GM12865 (cell line): Measurements from ENCODE around the gene ATF7.
"Not testable (repeated sequence)": the region's sequence is repeated elsewhere in the genome, so short reads cannot be mapped to it uniquely, and the experiment has no call there.

ENCODE experiments used
- DNase-seq: peaks from one replicate; pipeline ENCODE4 v3.0.0; 2010; ENCODE audit warnings: low read depth
- H3K4me3 ChIP-seq: 2 replicates; pipeline ENCODE4 v1.5.1; 2011; ENCODE audit warnings: mild to moderate bottlenecking, low read depth, low read length, control low read depth
- CTCF ChIP-seq: IDR thresholded peaks from 2 replicates; pipeline ENCODE4 v1.5.1; 2011; ENCODE audit warnings: low read length, control low read depth, low read depth, inconsistent platforms; ENCODE audit not compliant: insufficient read depth; ENCODE audit errors: missing control alignments

Gene ATF7

GRCh38 chr12:53571295-53571694, 54.9 kb downstream of the ATF7 start:
- H3K4me3 ChIP-seq, result no peak overlapping the region
- TF ChIP-seq CTCF, result no peak
- no peak for DNase-seq

DNA sequence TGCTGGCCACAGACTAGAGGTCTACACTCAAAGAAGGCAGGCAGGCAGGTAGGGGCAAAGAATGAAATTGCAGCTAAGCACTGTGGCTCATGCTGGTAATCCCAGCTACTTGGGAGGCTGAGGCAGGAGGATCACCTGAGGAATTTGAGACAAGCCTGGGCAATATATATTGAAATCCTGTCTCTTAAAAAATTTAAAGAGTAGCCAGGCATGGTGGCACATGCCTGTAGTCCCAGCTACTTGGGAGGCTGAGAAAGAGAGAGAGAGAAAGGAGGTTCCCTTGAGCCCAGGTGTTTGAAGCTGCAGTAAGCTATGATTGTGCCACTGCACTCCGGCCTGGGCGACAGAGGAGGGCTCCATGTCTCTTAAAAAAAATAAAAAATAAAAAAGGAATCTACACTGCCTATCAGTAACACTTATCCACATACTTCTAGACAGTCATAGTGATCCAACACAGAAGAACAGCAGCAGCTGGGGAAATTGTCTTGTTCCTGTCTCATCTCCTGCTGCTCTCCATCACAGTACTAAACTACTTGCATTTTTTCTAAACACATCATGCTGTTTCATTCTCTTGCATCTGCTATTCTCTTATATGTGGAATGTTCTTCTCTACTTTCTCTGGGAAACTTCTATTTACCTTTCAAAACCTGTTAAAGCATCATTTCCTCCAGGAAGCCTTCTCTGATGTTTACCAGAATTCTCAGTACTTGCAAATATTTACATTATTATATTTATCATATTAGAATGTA, 57.2 kb downstream of the ATF7 start:
- no peak for TF ChIP-seq CTCF
- DNase-seq, result no peak
- no peak overlapping the region for H3K4me3 ChIP-seq

GRCh38 chr12:53567961-53568808, 58.0 kb downstream of the ATF7 start:
- TF ChIP-seq CTCF, result no peak
- H3K4me3 ChIP-seq, result no peak overlapping the region
- DNase-seq, result no peak

- not testable (repeated sequence) for H3K4me3 ChIP-seq
Observed at GRCh38 chr12:53565376-53565775, 60.8 kb downstream of the ATF7 start.

DNA sequence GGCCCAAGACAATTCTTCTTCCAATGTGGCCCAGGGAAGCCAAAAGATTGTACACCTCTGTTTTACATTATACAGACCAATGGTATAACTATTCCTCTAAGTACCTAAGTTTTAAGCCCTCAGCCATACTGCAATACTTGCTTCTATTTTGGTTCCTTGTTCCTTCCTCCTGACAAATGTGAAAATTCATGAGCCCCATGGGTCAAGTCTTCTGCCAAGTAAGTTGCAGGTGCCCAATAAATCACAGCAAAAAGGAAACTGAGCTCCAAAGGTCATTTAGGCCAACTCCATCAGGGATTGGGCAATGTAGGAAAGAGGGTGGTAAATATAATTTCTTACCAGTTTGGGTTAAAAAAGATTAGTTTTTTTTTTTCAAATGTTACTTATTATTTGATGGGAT, 61.2 kb downstream of the ATF7 start:
- TF ChIP-seq CTCF, result no peak
- no peak for DNase-seq
- no peak overlapping the region for H3K4me3 ChIP-seq

More at GRCh38 chr12:53565376-53565775, 60.8 kb downstream of the ATF7 start:
- DNase-seq, result not testable (repeated sequence)

GRCh38 chr12:53564278-53564677, 61.9 kb downstream of the ATF7 start:
- TF ChIP-seq CTCF, result no peak
- DNase-seq, result no peak
- H3K4me3 ChIP-seq, result no peak overlapping the region

DNA sequence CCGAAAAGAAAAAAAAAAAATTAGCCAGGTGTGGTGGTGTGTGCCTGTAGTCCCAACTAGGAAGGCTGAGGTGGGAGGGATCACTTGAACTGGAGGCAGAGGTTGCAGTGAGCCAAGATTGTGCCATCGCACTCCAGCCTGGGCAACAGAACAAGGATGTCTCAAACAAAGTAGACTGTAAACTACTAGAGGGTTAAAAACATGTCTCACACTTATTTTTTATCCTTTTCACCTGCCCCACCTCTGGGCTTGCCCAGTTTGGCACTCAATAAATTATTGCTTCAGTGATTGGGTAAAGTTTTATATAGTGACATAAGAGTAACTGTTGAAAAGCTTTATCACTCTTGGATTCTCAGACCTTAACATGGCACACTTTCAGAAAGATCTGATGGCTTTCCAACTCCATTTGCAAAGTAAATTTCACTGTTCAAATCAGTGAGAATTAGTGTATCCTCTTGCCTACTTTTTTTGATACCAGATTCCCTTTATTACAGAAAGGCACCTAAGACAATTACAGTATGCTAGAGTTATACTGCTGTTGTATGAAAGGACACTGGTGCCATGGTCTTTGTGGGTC, 62.6 kb downstream of the ATF7 start:
- no peak for TF ChIP-seq CTCF
- DNase-seq, result no peak
- H3K4me3 ChIP-seq, result no peak overlapping the region
